ENCODE data around the gene MAT2B.

GRCh38 chr5:163532171-163533084 lies 27.0 kb downstream of the MAT2B start:
- TF ChIP-seq CTCF (optimal IDR thresholded peaks at IDR 0.05 in 1 of 3, IDR thresholded peaks at IDR 0.05 in 1 of 3, conservative IDR thresholded peaks at IDR 0.05 in 1 of 3; ENCODE audit: extremely low read depth in 1 of 3, insufficient read depth in 2 of 3, low read length in 3 of 3) (no peak), EZH2 (IDR thresholded peaks at IDR 0.05; ENCODE audit: low read length) (no peak)
